GM21737 (cell line): ENCODE results near the gene C1orf53.

ENCODE experiments used
- ATAC-seq: cut with Tn5 transposase; IDR thresholded peaks from one replicate; pipeline ENCODE4 v1.9.1; 2021; ENCODE audit warnings: mild to moderate bottlenecking, moderate library complexity; ENCODE audit not compliant: unreplicated experiment

C1orf53 gene

GRCh38 chr1:197954718-197955418 is 52.4 kb downstream of the C1orf53 start:
- ATAC-seq = no peak

- no peak for ATAC-seq
These were observed 53.3 kb downstream of the C1orf53 start for GRCh38 chr1:197955486-197956394.
